CD4-positive, alpha-beta T cell treated with Interleukin-4 for 4 hours (primary cell): ENCODE results near the gene PRCD.
"Not testable (repeated sequence)": the region's sequence is repeated elsewhere in the genome, so short reads cannot be mapped to it uniquely, and the experiment has no call there.

ENCODE experiments used
- DNase-seq: peaks from one replicate; pipeline ENCODE4 v3.0.0-alpha.2; 2020

The PRCD gene

GRCh38 chr17:76506408-76507345 is 33.2 kb upstream of the PRCD start:
- peak; percentile 87 for DNase-seq

- not testable (repeated sequence) for DNase-seq
Observed at GRCh38 chr17:76508472-76509063, 31.3 kb upstream of the PRCD start.

- DNase-seq = no peak
Observed at GRCh38 chr17:76510831-76511244, 29.0 kb upstream of the PRCD start.

GRCh38 chr17:76511668-76512365 is 28.0 kb upstream of the PRCD start:
- DNase-seq = peak; percentile 18

- DNase-seq = no peak
Observed at GRCh38 chr17:76512366-76513305, 27.2 kb upstream of the PRCD start.

GRCh38 chr17:76513306-76513692 is 26.5 kb upstream of the PRCD start:
- DNase-seq = no peak

GRCh38 chr17:76514355-76514754 is 25.5 kb upstream of the PRCD start:
- DNase-seq = not testable (repeated sequence)

- peak; percentile 93 for DNase-seq
Observed at GRCh38 chr17:76515274-76515949, 24.4 kb upstream of the PRCD start.

GRCh38 chr17:76517638-76518038 is 22.2 kb upstream of the PRCD start:
- no peak for DNase-seq

GRCh38 chr17:76519048-76519966 is 20.5 kb upstream of the PRCD start:
- DNase-seq = no peak

GRCh38 chr17:76521262-76521661 is 18.6 kb upstream of the PRCD start:
- DNase-seq = no peak

- DNase-seq = not testable (repeated sequence)
Observed at GRCh38 chr17:76521683-76522082, 18.2 kb upstream of the PRCD start.

GRCh38 chr17:76523084-76524037 is 16.5 kb upstream of the PRCD start:
- peak; percentile 75 for DNase-seq

- DNase-seq = no peak
Observed at GRCh38 chr17:76524598-76525512, 15.0 kb upstream of the PRCD start.

- not testable (repeated sequence) for DNase-seq
Observed at GRCh38 chr17:76525513-76525833, 14.4 kb upstream of the PRCD start.

- DNase-seq = not testable (repeated sequence)
Observed at GRCh38 chr17:76527016-76527415, 12.8 kb upstream of the PRCD start.

- DNase-seq = peak; percentile 41
Observed at GRCh38 chr17:76527430-76528111, 12.3 kb upstream of the PRCD start.

GRCh38 chr17:76528156-76528527 is 11.7 kb upstream of the PRCD start:
- no peak for DNase-seq
